Caco-2 (cell line): ENCODE measurements around the gene LRRC58. TPM values are rescaled to one million over a fixed set of nuclear protein-coding genes. Genes with fewer than 3 reads are reported as not detected.

Source experiments
- BruUV-seq: library from RNA; stranded (reverse); fragments of 400-500 nt; replicated peaks from 2 replicates; lab custom pipeline; 2021; lab: Mats Ljungman, UMichigan
- CTCF ChIA-PET: fragments of 300-600 bp; sonication (Branson Sonifier 250); formaldehyde crosslinking; loops from one replicate; lab custom pipeline; 2022; ENCODE audit warnings: antibody characterized with exemption; lab: Charles Lee
- POLR2A ChIA-PET: fragments of 300-600 bp; sonication (Branson Sonifier 250); formaldehyde crosslinking; loops from one replicate; lab custom pipeline; 2022; ENCODE audit warnings: antibody characterized with exemption; lab: Charles Lee
- DNase-seq, 2 experiments: peaks; one replicate each; pipeline versions ENCODE4 v3.0.0 to v3.0.0-alpha.2; 2020 to 2022
- H3K27me3 ChIP-seq: replicated peaks from 2 replicates; pipeline ENCODE4 v1.6.0; 2011; ENCODE audit warnings: low read length; ENCODE audit not compliant: control insufficient read depth, insufficient read depth
- H3K36me3 ChIP-seq: 2 replicates; pipeline ENCODE4 v1.5.1; 2011; ENCODE audit warnings: low read length; ENCODE audit not compliant: control insufficient read depth, insufficient read depth
- H3K4me1 ChIP-seq: fragments of 250-450 bp; sonication (Bioruptor Pico); 2 replicates; pipeline ENCODE4 v1.5.1; 2020; ENCODE audit warnings: mild to moderate bottlenecking
- H3K4me3 ChIP-seq: 2 replicates; pipeline ENCODE4 v1.5.1; 2011; ENCODE audit warnings: low read depth, mild to moderate bottlenecking, control low read depth, low read length
- H3K9me3 ChIP-seq: fragments of 250-450 bp; sonication (Bioruptor Pico); 2 replicates; pipeline ENCODE4 v1.5.1; 2020; ENCODE audit warnings: mild to moderate bottlenecking, moderate library complexity
- H3K27ac Mint-ChIP-seq: one replicate; pipeline ENCODE4 v1.8.0; 2022; ENCODE audit warnings: mixed read lengths; ENCODE audit not compliant: unreplicated experiment
- H3K27me3 Mint-ChIP-seq: one replicate; pipeline ENCODE4 v1.8.0; 2022; ENCODE audit warnings: mixed read lengths; ENCODE audit not compliant: insufficient read depth, unreplicated experiment
- H3K36me3 Mint-ChIP-seq: one replicate; pipeline ENCODE4 v1.8.0; 2022; ENCODE audit warnings: mild to moderate bottlenecking, mixed read lengths; ENCODE audit not compliant: insufficient read depth, unreplicated experiment
- H3K4me1 Mint-ChIP-seq: one replicate; pipeline ENCODE4 v1.8.0; 2022; ENCODE audit warnings: low read depth, mixed read lengths; ENCODE audit not compliant: unreplicated experiment
- H3K4me3 Mint-ChIP-seq: one replicate; pipeline ENCODE4 v1.8.0; 2022; ENCODE audit warnings: mild to moderate bottlenecking, moderate library complexity, mixed read lengths; ENCODE audit not compliant: unreplicated experiment
- H3K9me3 Mint-ChIP-seq: one replicate; pipeline ENCODE4 v1.8.0; 2022; ENCODE audit warnings: mixed read lengths; ENCODE audit not compliant: unreplicated experiment
- CTCF ChIP-seq, 2 experiments: fragments of 200-600 bp in 1 of 2; IDR thresholded peaks; 1 replicate in 1 of 2; 2 replicates in 1 of 2; pipeline versions ENCODE4 v1.5.1 to v1.8.0; 2011 to 2022; ENCODE audit warnings: antibody characterized with exemption in 1 of 2, control low read depth in 1 of 2, inconsistent platforms in 1 of 2, low read depth in 1 of 2, low read length in 1 of 2, mild to moderate bottlenecking in 1 of 2, moderate library complexity in 1 of 2; ENCODE audit not compliant: insufficient read depth in 1 of 2, severe bottlenecking in 1 of 2, unreplicated experiment in 1 of 2
- intact Hi-C: fragments of 100-400 bp; cut with micrococcal nuclease; formaldehyde crosslinking; loops from one replicate; pipeline ENCODE4 v1.10.0; 2022; ENCODE audit not compliant: unreplicated experiment
- total RNA-seq: library from RNA; stranded (reverse); gene quantifications from 2 replicates; pipeline ENCODE4 v1.2.3, GENCODE V29; 2022

LRRC58 gene
- total RNA-seq, 1 experiment from 2014 or later = 20.5 TPM

GRCh38 chr3:120289636-120290035 is 59.5 kb downstream of the LRRC58 start:
- Mint-ChIP-seq H3K36me3 (no peaks in the 10 kb centered on the region), H3K9me3 (no peaks in the 10 kb centered on the region), H3K4me1 (peaks cover 8% of the 10 kb centered on the region), H3K4me3 (no peak overlapping the region), H3K27me3 (no peaks in the 10 kb centered on the region), H3K27ac (no peak overlapping the region)
- no peak for TF ChIP-seq CTCF (IDR thresholded peaks at IDR 0.05; ENCODE audit: insufficient read depth in 1 of 2, low read depth in 1 of 2, low read length in 1 of 2, severe bottlenecking in 1 of 2, unreplicated experiment in 1 of 2)
- no TSS peak for BruUV-seq
- Histone ChIP-seq H3K4me3 (no peak overlapping the region), H3K36me3 (no peaks in the 10 kb centered on the region), H3K27me3 (no peaks in the 10 kb centered on the region), H3K4me1 (peaks cover 11% of the 10 kb centered on the region; the same call in 1 of the 2 replicates), H3K9me3 (no peaks in the 10 kb centered on the region; the same call in 1 of the 2 replicates)
- ChIA-PET POLR2A (no interaction called here), CTCF (no interaction called here)
- DNase-seq = no peak
- intact Hi-C loops = no loop called here

GRCh38 chr3:120286465-120286864 is 62.7 kb downstream of the LRRC58 start:
- ChIA-PET CTCF (interaction anchor here (1.3 kb wide), 1 partner anchor 131 kb away, joined by 4 read pairs; no protein-coding TSS in a partner anchor), POLR2A (no interaction called here)
- TF ChIP-seq CTCF (IDR thresholded peaks at IDR 0.05; ENCODE audit: insufficient read depth in 1 of 2, low read depth in 1 of 2, low read length in 1 of 2, severe bottlenecking in 1 of 2, unreplicated experiment in 1 of 2) = no peak
- Histone ChIP-seq H3K27me3 (no peaks in the 10 kb centered on the region), H3K9me3 (no peaks in the 10 kb centered on the region; the same call in 1 of the 2 replicates), H3K36me3 (no peaks in the 10 kb centered on the region), H3K4me3 (no peak overlapping the region), H3K4me1 (peaks cover 8% of the 10 kb centered on the region; the same call in 1 of the 2 replicates)
- Mint-ChIP-seq H3K9me3 (no peaks in the 10 kb centered on the region), H3K27me3 (peaks cover 2% of the 10 kb centered on the region), H3K4me3 (peak overlapping the region; percentile 12), H3K36me3 (no peaks in the 10 kb centered on the region), H3K4me1 (peaks cover 4% of the 10 kb centered on the region), H3K27ac (no peak overlapping the region)
- BruUV-seq = no TSS peak
- no peak for DNase-seq
- intact Hi-C loops = no loop called here

- H3K27me3 ChIP-seq = no peaks in the 10 kb centered on the region
- no peaks in the 10 kb centered on the region for H3K4me1 Mint-ChIP-seq
- peaks cover 2% of the 10 kb centered on the region for H3K27me3 Mint-ChIP-seq
- H3K9me3 ChIP-seq = no peaks in the 10 kb centered on the region; the same call in 1 of the 2 replicates
- H3K4me3 Mint-ChIP-seq = peak overlapping the region; percentile 49
- H3K4me3 ChIP-seq = peak overlapping the region; percentile 57
- no peak for TF ChIP-seq CTCF (IDR thresholded peaks at IDR 0.05; ENCODE audit: insufficient read depth in 1 of 2, low read depth in 1 of 2, low read length in 1 of 2, severe bottlenecking in 1 of 2, unreplicated experiment in 1 of 2)
- TSS peak; percentile 74 for BruUV-seq
- DNase-seq = no peak
- intact Hi-C loops = no loop called here
- ChIA-PET POLR2A (no interaction called here), CTCF (interaction anchor here (1.3 kb wide), 1 partner anchor 132 kb away, joined by 4 read pairs; no protein-coding TSS in a partner anchor)
- H3K9me3 Mint-ChIP-seq = no peaks in the 10 kb centered on the region
- H3K36me3 ChIP-seq = no peaks in the 10 kb centered on the region
- H3K4me1 ChIP-seq = 0 out of 2 replicates have a peak, but pooled peaks cover 5% of the 10 kb centered on the region
- no peaks in the 10 kb centered on the region for H3K36me3 Mint-ChIP-seq
- H3K27ac Mint-ChIP-seq = no peak overlapping the region
Measured at GRCh38 chr3:120285508-120285841, 63.7 kb downstream of the LRRC58 start.
